Endodermal cell (in vitro differentiated cells): ENCODE results near the gene GNE. TPM values are rescaled to one million over a fixed set of nuclear protein-coding genes. Genes with fewer than 3 reads are reported as not detected.
"Not testable (repeated sequence)": the region's sequence is repeated elsewhere in the genome, so short reads cannot be mapped to it uniquely, and the experiment has no call there.

ENCODE experiments used
- DNase-seq: peaks from one replicate; pipeline ENCODE4 v3.0.0-alpha.2; 2017
- H3K27ac ChIP-seq: 2 replicates; pipeline ENCODE4 v1.5.1; 2013; ENCODE audit warnings: mild to moderate bottlenecking, low read depth, low read length, moderate library complexity
- H3K27me3 ChIP-seq: 2 replicates; pipeline ENCODE4 v1.6.1; 2013; ENCODE audit warnings: mild to moderate bottlenecking, low read length, moderate library complexity; ENCODE audit not compliant: insufficient read depth, control insufficient read depth, poor library complexity, severe bottlenecking
- H3K36me3 ChIP-seq: 2 replicates; pipeline ENCODE4 v1.7.0; 2013; ENCODE audit warnings: mild to moderate bottlenecking, low read length, moderate library complexity; ENCODE audit not compliant: control insufficient read depth, insufficient read depth
- H3K4me1 ChIP-seq: one replicate; pipeline ENCODE4 v1.7.0; 2013; ENCODE audit warnings: low read length; ENCODE audit not compliant: control insufficient read depth, insufficient read depth
- H3K4me3 ChIP-seq: 2 replicates; pipeline ENCODE4 v1.5.1; 2013; ENCODE audit warnings: mild to moderate bottlenecking, low read length, moderate library complexity
- H3K9ac ChIP-seq: 2 replicates; pipeline ENCODE4 v1.6.1; 2013; ENCODE audit warnings: mild to moderate bottlenecking, low read length, moderate library complexity; ENCODE audit not compliant: poor library complexity, severe bottlenecking; ENCODE audit errors: extremely low read depth
- H3K9me3 ChIP-seq: 2 replicates; pipeline ENCODE4 v1.6.1; 2013; ENCODE audit warnings: mild to moderate bottlenecking, low read length, moderate library complexity; ENCODE audit not compliant: control insufficient read depth
- H3K27ac Mint-ChIP-seq: 2 replicates; pipeline ENCODE4 v1.8.0; 2020; ENCODE audit warnings: mixed read lengths
- H3K27me3 Mint-ChIP-seq: 2 replicates; pipeline ENCODE4 v1.8.0; 2021; ENCODE audit warnings: mild to moderate bottlenecking, mixed read lengths; ENCODE audit not compliant: insufficient read depth
- H3K36me3 Mint-ChIP-seq: 2 replicates; pipeline ENCODE4 v1.8.0; 2020; ENCODE audit warnings: low read depth, mixed read lengths
- H3K4me1 Mint-ChIP-seq: 2 replicates; pipeline ENCODE4 v1.8.0; 2020; ENCODE audit warnings: mixed read lengths
- H3K4me3 Mint-ChIP-seq: 2 replicates; pipeline ENCODE4 v1.8.0; 2020; ENCODE audit warnings: mild to moderate bottlenecking, moderate library complexity, mixed read lengths
- H3K9me3 Mint-ChIP-seq: 2 replicates; pipeline ENCODE4 v1.8.0; 2020; ENCODE audit warnings: mild to moderate bottlenecking, mixed read lengths
- CTCF ChIP-seq: fragments of 200-600 bp; sonication (generic); conservative IDR thresholded peaks from 2 replicates; pipeline ENCODE4 v1.5.0; 2021; ENCODE audit warnings: antibody characterized with exemption, mild to moderate bottlenecking
- WGBS, 2 experiments: methylation state at CpG; one replicate each; pipeline versions ENCODE4 v1.1.5 to v1.1.7; 2013; ENCODE audit warnings: missing lambda C conversion rate in 2 of 2, mixed read lengths in 1 of 2; ENCODE audit not compliant: insufficient coverage in 1 of 2, insufficient read length in 1 of 2; 5-methylcytosine and 5-hydroxymethylcytosine counted together
- total RNA-seq, 2 donors: library from RNA; stranded (reverse); fragmentation: NEBNext Ultra II Directional in 1 of 2; extraction: Animal tissue kit (Norgen Biotek cat#: 25700) in 1 of 2; gene quantifications; 2 replicates in 1 of 2; 3 replicates in 1 of 2; pipeline ENCODE4 v1.2.1, GENCODE V29; 2021

GNE gene
- total RNA-seq, 2 donors from 2014 or later = 5.6 to 7.0 TPM

- H3K9me3 Mint-ChIP-seq = no peaks in the 10 kb centered on the region
- Histone ChIP-seq H3K4me1 (no peaks in the 10 kb centered on the region), H3K9ac (no peak overlapping the region), H3K27ac (no peak overlapping the region), H3K9me3 (no peaks in the 10 kb centered on the region), H3K36me3 (no peaks in the 10 kb centered on the region), H3K27me3 (no peaks in the 10 kb centered on the region), H3K4me3 (no peak overlapping the region)
- no peak overlapping the region for H3K27ac Mint-ChIP-seq
- peaks cover 6% of the 10 kb centered on the region for H3K36me3 Mint-ChIP-seq
- H3K27me3 Mint-ChIP-seq = no peaks in the 10 kb centered on the region
- TF ChIP-seq CTCF = no peak
- no CpG with 5 or more reads among the region's 1 CpG for WGBS, 2 experiments
- no peak overlapping the region for H3K4me3 Mint-ChIP-seq
- peaks cover 3% of the 10 kb centered on the region for H3K4me1 Mint-ChIP-seq
- DNase-seq = no peak
Observed at GRCh38 chr9:36276254-36276653, 18.0 kb upstream of the GNE start.

- TF ChIP-seq CTCF = no peak
- H3K4me3 Mint-ChIP-seq = no peak overlapping the region
- Histone ChIP-seq H3K9ac (no peak overlapping the region), H3K9me3 (no peaks in the 10 kb centered on the region), H3K4me3 (no peak overlapping the region), H3K27ac (no peak overlapping the region), H3K4me1 (no peaks in the 10 kb centered on the region), H3K36me3 (no peaks in the 10 kb centered on the region), H3K27me3 (no peaks in the 10 kb centered on the region)
- no peaks in the 10 kb centered on the region for H3K27me3 Mint-ChIP-seq
- 92 to 100% methylated on average over 2 to 3 of the region's 3 CpGs for WGBS, 2 experiments
- DNase-seq = no peak
- H3K9me3 Mint-ChIP-seq = no peaks in the 10 kb centered on the region
- H3K36me3 Mint-ChIP-seq = peaks cover 8% of the 10 kb centered on the region
- peaks cover 3% of the 10 kb centered on the region for H3K4me1 Mint-ChIP-seq
- no peak overlapping the region for H3K27ac Mint-ChIP-seq
Observed at GRCh38 chr9:36275060-36275459, 16.8 kb upstream of the GNE start.

- H3K9ac ChIP-seq, H3K9me3 Mint-ChIP-seq, H3K4me3 ChIP-seq, H3K4me1 ChIP-seq, H3K27me3 Mint-ChIP-seq, H3K4me1 Mint-ChIP-seq, H3K27ac ChIP-seq, H3K36me3 ChIP-seq, H3K27me3 ChIP-seq, H3K9me3 ChIP-seq, DNase-seq, H3K4me3 Mint-ChIP-seq, H3K27ac Mint-ChIP-seq: not testable (repeated sequence)
- peaks cover 10% of the 10 kb centered on the region for H3K36me3 Mint-ChIP-seq
- 92 to 94% methylated on average over 6 to 7 of the region's 7 CpGs for WGBS, 2 experiments
Observed at GRCh38 chr9:36273354-36273753, 15.1 kb upstream of the GNE start.

GRCh38 chr9:36268007-36268427 lies 9.8 kb upstream of the GNE start:
- Histone ChIP-seq H3K27ac (no peak overlapping the region), H3K36me3 (peaks cover 5% of the 10 kb centered on the region), H3K4me3 (no peak overlapping the region), H3K4me1 (no peaks in the 10 kb centered on the region), H3K9me3 (no peaks in the 10 kb centered on the region), H3K27me3 (no peaks in the 10 kb centered on the region), H3K9ac (no peak overlapping the region)
- Mint-ChIP-seq H3K36me3 (peaks cover 14% of the 10 kb centered on the region), H3K27ac (no peak overlapping the region), H3K4me3 (no peak overlapping the region), H3K27me3 (no peaks in the 10 kb centered on the region), H3K9me3 (no peaks in the 10 kb centered on the region), H3K4me1 (no peaks in the 10 kb centered on the region)
- DNase-seq = no peak
- TF ChIP-seq CTCF = no peak
- WGBS, 2 experiments = 62% methylated on average over 3 of the region's 3 CpGs; no CpG with 5 or more reads in 1 of the 2 experiments
